Parathyroid adenoma (tissue), 2 donors: ENCODE measurements around the gene LPP.

Source experiments
- H2AFZ ChIP-seq: fragments of 300-600 bp; sonication (generic); one replicate; pipeline ENCODE4 v1.7.0; 2017; ENCODE audit warnings: antibody characterized with exemption, mild to moderate bottlenecking
- H3K27ac ChIP-seq: fragments of 300-600 bp; sonication (generic); one replicate; pipeline ENCODE4 v1.7.0; 2017
- H3K27me3 ChIP-seq: fragments of 300-600 bp; sonication (generic); one replicate; pipeline ENCODE4 v1.7.0; 2017; ENCODE audit warnings: low read length; ENCODE audit not compliant: control insufficient read depth, insufficient read depth
- H3K36me3 ChIP-seq: fragments of 300-600 bp; sonication (generic); one replicate; pipeline ENCODE4 v1.7.0; 2017; ENCODE audit warnings: low read length; ENCODE audit not compliant: control insufficient read depth, insufficient read depth
- H3K4me1 ChIP-seq: fragments of 300-600 bp; sonication (generic); one replicate; pipeline ENCODE4 v1.7.0; 2017; ENCODE audit warnings: control low read depth
- H3K4me2 ChIP-seq: fragments of 300-600 bp; sonication (generic); one replicate; pipeline ENCODE4 v1.7.0; 2017; ENCODE audit warnings: low read length
- H3K4me3 ChIP-seq: fragments of 300-600 bp; sonication (generic); one replicate; pipeline ENCODE4 v1.7.0; 2017; ENCODE audit warnings: low read depth, low read length
- H3K79me2 ChIP-seq: fragments of 300-600 bp; sonication (generic); one replicate; pipeline ENCODE4 v1.7.0; 2017; ENCODE audit warnings: control low read depth
- H3K9ac ChIP-seq: fragments of 300-600 bp; sonication (generic); one replicate; pipeline ENCODE4 v1.7.0; 2017; ENCODE audit warnings: mild to moderate bottlenecking
- H3K9me3 ChIP-seq: fragments of 300-600 bp; sonication (generic); one replicate; pipeline ENCODE4 v1.7.0; 2017; ENCODE audit warnings: low read length; ENCODE audit not compliant: control insufficient read depth
- CTCF ChIP-seq: fragments of 300-600 bp; sonication (generic); IDR thresholded peaks from one replicate; pipeline ENCODE4 v1.7.0; 2017; ENCODE audit warnings: antibody characterized with exemption, mild to moderate bottlenecking
- donor health status: primary hyperparathyroidism.

Gene LPP

GRCh38 chr3:188217011-188217463 lies 63.1 kb downstream of the LPP start:
- no peak overlapping the region for H3K9ac ChIP-seq
- no peak overlapping the region for H3K27ac ChIP-seq
- H3K4me1 ChIP-seq, result peaks cover 7% of the 10 kb centered on the region

GRCh38 chr3:188217726-188218125 lies 63.8 kb downstream of the LPP start:
- H3K79me2 ChIP-seq, result peaks cover 9% of the 10 kb centered on the region
- H3K27ac ChIP-seq, result no peak overlapping the region
- no peak overlapping the region for H3K4me3 ChIP-seq
- no peaks in the 10 kb centered on the region for H3K36me3 ChIP-seq
- no peak for TF ChIP-seq CTCF
- H3K9me3 ChIP-seq, result no peaks in the 10 kb centered on the region
- no peak overlapping the region for H2AFZ ChIP-seq
- no peak overlapping the region for H3K9ac ChIP-seq
- no peaks in the 10 kb centered on the region for H3K27me3 ChIP-seq
- no peak overlapping the region for H3K4me2 ChIP-seq
- H3K4me1 ChIP-seq, result peaks cover 7% of the 10 kb centered on the region

More at GRCh38 chr3:188217011-188217463, 63.1 kb downstream of the LPP start:
- Histone ChIP-seq H2AFZ (no peak overlapping the region), H3K4me3 (no peak overlapping the region), H3K9me3 (no peaks in the 10 kb centered on the region), H3K36me3 (no peaks in the 10 kb centered on the region), H3K27me3 (no peaks in the 10 kb centered on the region), H3K79me2 (peaks cover 9% of the 10 kb centered on the region), H3K4me2 (no peak overlapping the region)
- no peak for TF ChIP-seq CTCF

GRCh38 chr3:188218603-188219002 lies 64.6 kb downstream of the LPP start:
- no peak overlapping the region for H3K4me2 ChIP-seq
- H3K9me3 ChIP-seq, result no peaks in the 10 kb centered on the region
- no peak overlapping the region for H3K27ac ChIP-seq
- H2AFZ ChIP-seq, result no peak overlapping the region
- H3K9ac ChIP-seq, result no peak overlapping the region
- no peak overlapping the region for H3K4me3 ChIP-seq
- no peak for TF ChIP-seq CTCF
- H3K4me1 ChIP-seq, result peaks cover 7% of the 10 kb centered on the region
- no peaks in the 10 kb centered on the region for H3K27me3 ChIP-seq
- H3K36me3 ChIP-seq, result no peaks in the 10 kb centered on the region
- peaks cover 9% of the 10 kb centered on the region for H3K79me2 ChIP-seq

GRCh38 chr3:188219147-188219546 lies 65.2 kb downstream of the LPP start:
- Histone ChIP-seq H3K27ac (no peak overlapping the region), H3K4me3 (no peak overlapping the region)
- TF ChIP-seq CTCF, result no peak

GRCh38 chr3:188220097-188220788 lies 66.3 kb downstream of the LPP start:
- Histone ChIP-seq H3K36me3 (no peaks in the 10 kb centered on the region), H3K4me1 (peaks cover 7% of the 10 kb centered on the region), H2AFZ (no peak overlapping the region), H3K4me3 (no peak overlapping the region), H3K4me2 (no peak overlapping the region), H3K9ac (no peak overlapping the region), H3K27me3 (no peaks in the 10 kb centered on the region), H3K79me2 (peaks cover 9% of the 10 kb centered on the region), H3K9me3 (no peaks in the 10 kb centered on the region), H3K27ac (no peak overlapping the region)
- no peak for TF ChIP-seq CTCF

More at GRCh38 chr3:188219147-188219546, 65.2 kb downstream of the LPP start:
- no peak overlapping the region for H3K4me2 ChIP-seq
- no peak overlapping the region for H2AFZ ChIP-seq
- no peaks in the 10 kb centered on the region for H3K9me3 ChIP-seq
- peaks cover 9% of the 10 kb centered on the region for H3K79me2 ChIP-seq
- no peaks in the 10 kb centered on the region for H3K27me3 ChIP-seq
- H3K9ac ChIP-seq, result no peak overlapping the region
- no peaks in the 10 kb centered on the region for H3K36me3 ChIP-seq
- peaks cover 7% of the 10 kb centered on the region for H3K4me1 ChIP-seq
